Upper lobe of left lung (tissue), 4 donors: ENCODE data around the gene CAPN2.

Experiments
- CTCF ChIP-seq, 6 experiments: fragments of 450-650 bp in 4 of 6; fragments of 200-600 bp in 2 of 6; sonication (generic) in 2 of 6; IDR thresholded peaks; one replicate each; pipeline ENCODE4 v1.5.1; 2016 to 2019; ENCODE audit warnings: antibody characterized with exemption in 6 of 6
- EP300 ChIP-seq, 4 donors: sonication (generic); formaldehyde crosslinking; IDR thresholded peaks; one replicate each; pipeline ENCODE4 v1.5.1; 2017; ENCODE audit warnings: antibody characterized with exemption in 4 of 4, control low read depth in 2 of 4
- POLR2A ChIP-seq, 4 donors: fragments of 450-650 bp; IDR thresholded peaks; one replicate each; pipeline ENCODE4 v1.5.1; 2016 to 2017; ENCODE audit warnings: antibody characterized with exemption in 4 of 4, mild to moderate bottlenecking in 2 of 4
- POLR2AphosphoS5 ChIP-seq, 2 donors: sonication (generic); formaldehyde crosslinking; IDR thresholded peaks; one replicate each; pipeline ENCODE4 v1.5.1; 2017; ENCODE audit warnings: antibody characterized with exemption in 2 of 2

DNA sequence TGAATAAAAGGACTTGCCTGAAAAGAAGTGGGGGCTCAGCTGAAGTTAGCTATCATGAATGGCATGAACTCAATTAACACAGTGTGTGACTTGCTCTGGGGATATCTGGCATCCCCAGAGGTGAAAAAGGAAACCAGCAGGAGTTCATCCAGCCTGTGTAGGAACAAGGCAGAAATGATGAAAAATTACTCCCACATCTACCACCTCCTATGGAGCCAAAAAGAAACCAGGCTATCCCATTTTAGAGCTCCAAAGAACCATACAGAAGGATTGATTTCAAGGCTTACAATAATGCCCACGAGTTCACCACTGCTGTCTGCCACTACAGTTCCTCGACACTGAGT is 108.1 kb downstream of the CAPN2 start:
- no peak for TF ChIP-seq POLR2A (IDR thresholded peaks at IDR 0.05)
- no peak for TF ChIP-seq POLR2AphosphoS5 (IDR thresholded peaks at IDR 0.05)
- TF ChIP-seq CTCF (IDR thresholded peaks at IDR 0.05), result no peak
- TF ChIP-seq EP300 (IDR thresholded peaks at IDR 0.05), result no peak
